GM21528 (cell line): ENCODE data around the gene CEP95.
"Not testable (repeated sequence)": the region's sequence is repeated elsewhere in the genome, so short reads cannot be mapped to it uniquely, and the experiment has no call there.

Experiments
- ATAC-seq: cut with Tn5 transposase; IDR thresholded peaks from one replicate; pipeline ENCODE4 v1.9.1; 2021; ENCODE audit warnings: mild to moderate bottlenecking, moderate library complexity; ENCODE audit not compliant: unreplicated experiment, low FRiP score

CEP95 gene

GRCh38 chr17:64506576-64507412 is at the start of gene CEP95:
CEP95 (plus strand) TSS chr17:64506977; CDS start chr17:64507098, 121 bp downstream.
- peak; percentile 71 for ATAC-seq

GRCh38 chr17:64457156-64457555 is 49.6 kb upstream of the CEP95 start:
- no peak for ATAC-seq

GRCh38 chr17:64458756-64459155 is 48.0 kb upstream of the CEP95 start:
- no peak for ATAC-seq

- ATAC-seq, result no peak
Measured at GRCh38 chr17:64459284-64459747, 47.5 kb upstream of the CEP95 start.

- not testable (repeated sequence) for ATAC-seq
Measured at GRCh38 chr17:64459818-64460217, 47.0 kb upstream of the CEP95 start.

- ATAC-seq, result no peak
Measured at GRCh38 chr17:64460955-64461354, 45.8 kb upstream of the CEP95 start.

GRCh38 chr17:64461788-64462187 is 45.0 kb upstream of the CEP95 start:
- ATAC-seq, result no peak

GRCh38 chr17:64466019-64466735 is 40.6 kb upstream of the CEP95 start:
- ATAC-seq, result no peak

- not testable (repeated sequence) for ATAC-seq
Measured at GRCh38 chr17:64466834-64467233, 39.9 kb upstream of the CEP95 start.

GRCh38 chr17:64470625-64471024 is 36.2 kb upstream of the CEP95 start:
- ATAC-seq, result no peak

- ATAC-seq, result no peak
Measured at GRCh38 chr17:64471440-64471839, 35.3 kb upstream of the CEP95 start.

- no peak for ATAC-seq
Measured at GRCh38 chr17:64472564-64472963, 34.2 kb upstream of the CEP95 start.

- ATAC-seq, result no peak
Measured at GRCh38 chr17:64477849-64478248, 28.9 kb upstream of the CEP95 start.

- ATAC-seq, result no peak
Measured at GRCh38 chr17:64480951-64481350, 25.8 kb upstream of the CEP95 start.

GRCh38 chr17:64484380-64484779 is 22.4 kb upstream of the CEP95 start:
- no peak for ATAC-seq

- ATAC-seq, result no peak
Measured at GRCh38 chr17:64488301-64488700, 18.5 kb upstream of the CEP95 start.

GRCh38 chr17:64491034-64491860 is 15.5 kb upstream of the CEP95 start:
- no peak for ATAC-seq

GRCh38 chr17:64491994-64492393 is 14.8 kb upstream of the CEP95 start:
- no peak for ATAC-seq

GRCh38 chr17:64492481-64493109 is 14.2 kb upstream of the CEP95 start:
- ATAC-seq, result no peak

GRCh38 chr17:64494121-64494520 is 12.7 kb upstream of the CEP95 start:
- ATAC-seq, result no peak
